ENCODE measurements around the gene NKD2.

NKD2 gene

DNA sequence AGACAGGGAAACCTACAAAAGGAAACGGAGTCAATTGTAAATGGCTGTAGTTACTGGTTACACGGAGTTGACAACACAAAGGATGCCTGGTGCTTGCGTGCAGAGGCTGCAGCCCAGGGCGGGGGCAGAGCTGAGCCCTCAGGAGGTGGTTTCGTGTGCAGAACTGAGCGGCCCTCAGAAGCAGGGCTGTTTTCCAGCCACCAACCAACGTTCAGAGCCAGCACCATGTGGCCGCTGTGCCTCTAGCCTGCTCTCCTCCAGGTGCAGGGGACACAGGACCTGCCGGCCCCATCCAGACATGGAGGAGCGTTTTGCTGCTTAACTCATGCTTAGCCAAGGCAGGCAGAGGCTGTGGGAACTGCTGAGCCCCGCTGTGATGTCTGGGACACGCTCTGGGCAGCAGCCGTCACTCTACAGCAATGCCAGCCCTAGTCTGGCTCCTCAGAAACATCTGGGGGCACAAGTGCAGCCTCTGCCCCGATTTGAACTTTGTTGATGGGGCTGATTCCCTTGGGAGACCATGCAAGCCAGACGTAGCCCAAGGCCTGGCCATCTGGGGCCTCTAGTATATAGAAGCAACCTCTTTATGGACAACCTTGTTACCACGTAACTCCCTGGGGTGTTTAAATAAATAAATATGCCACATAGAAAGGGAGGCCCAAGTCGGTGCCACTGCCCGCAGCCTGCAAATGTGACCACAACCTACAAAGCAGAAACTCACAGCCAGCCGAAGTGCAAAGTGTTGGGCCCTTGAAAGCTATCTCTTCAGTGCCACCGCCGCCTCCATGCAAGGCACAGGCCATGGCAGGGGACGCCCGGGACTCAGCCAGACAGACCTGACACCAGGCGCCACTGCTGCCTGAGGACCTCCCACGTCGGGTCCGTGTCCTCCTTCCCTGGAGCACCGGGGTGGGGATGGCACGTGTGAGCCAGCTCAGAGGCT is 42.1 kb downstream of the NKD2 start:
- no peak overlapping the region for H2AFZ ChIP-seq (ENCODE audit: low read depth)

DNA sequence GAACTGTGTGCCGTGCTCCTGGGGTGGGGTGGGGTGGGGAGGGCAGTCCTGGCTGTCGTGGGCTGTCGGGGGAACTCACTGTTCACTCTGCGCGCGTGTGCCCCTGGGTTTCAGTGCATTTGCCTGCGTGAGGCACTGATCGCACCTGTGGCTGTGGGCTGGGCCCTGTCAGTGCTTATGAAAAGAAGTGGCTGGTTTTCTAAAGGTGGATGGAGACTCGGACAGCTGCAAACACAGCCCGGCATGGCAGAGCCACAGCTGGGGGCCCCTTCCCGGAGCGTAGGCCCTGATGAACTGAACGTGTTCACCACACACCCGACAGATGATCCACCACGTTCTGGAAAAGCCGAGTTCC is 42.7 kb downstream of the NKD2 start:
- no peak overlapping the region for H3K4me3 ChIP-seq (IDR thresholded peaks at IDR 0.05; ENCODE audit: insufficient read depth, low read depth, low read length)
- 0 out of 2 replicates have a peak, but pooled peaks cover 3% of the 10 kb centered on the region for H3K36me3 ChIP-seq (ENCODE audit: insufficient read depth)
- no peaks in the 10 kb centered on the region for H3K79me2 ChIP-seq (ENCODE audit: insufficient read depth, low read depth)
- TF ChIP-seq, protein P1, sequence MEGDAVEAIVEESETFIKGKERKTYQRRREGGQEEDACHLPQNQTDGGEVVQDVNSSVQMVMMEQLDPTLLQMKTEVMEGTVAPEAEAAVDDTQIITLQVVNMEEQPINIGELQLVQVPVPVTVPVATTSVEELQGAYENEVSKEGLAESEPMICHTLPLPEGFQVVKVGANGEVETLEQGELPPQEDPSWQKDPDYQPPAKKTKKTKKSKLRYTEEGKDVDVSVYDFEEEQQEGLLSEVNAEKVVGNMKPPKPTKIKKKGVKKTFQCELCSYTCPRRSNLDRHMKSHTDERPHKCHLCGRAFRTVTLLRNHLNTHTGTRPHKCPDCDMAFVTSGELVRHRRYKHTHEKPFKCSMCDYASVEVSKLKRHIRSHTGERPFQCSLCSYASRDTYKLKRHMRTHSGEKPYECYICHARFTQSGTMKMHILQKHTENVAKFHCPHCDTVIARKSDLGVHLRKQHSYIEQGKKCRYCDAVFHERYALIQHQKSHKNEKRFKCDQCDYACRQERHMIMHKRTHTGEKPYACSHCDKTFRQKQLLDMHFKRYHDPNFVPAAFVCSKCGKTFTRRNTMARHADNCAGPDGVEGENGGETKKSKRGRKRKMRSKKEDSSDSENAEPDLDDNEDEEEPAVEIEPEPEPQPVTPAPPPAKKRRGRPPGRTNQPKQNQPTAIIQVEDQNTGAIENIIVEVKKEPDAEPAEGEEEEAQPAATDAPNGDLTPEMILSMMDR (conservative IDR thresholded peaks at IDR 0.05; ENCODE audit: low read depth, low read length) = no peak
- peak overlapping the region; percentile 40 for H3K4me2 ChIP-seq
- H2AFZ ChIP-seq (ENCODE audit: low read depth) = no peak overlapping the region
- H3K27ac ChIP-seq = peak overlapping the region; percentile 94
- H3K4me1 ChIP-seq (ENCODE audit: low read depth, poor library complexity, severe bottlenecking) = peaks cover 40% of the 10 kb centered on the region
- peak overlapping the region; percentile 48 for H3K9ac ChIP-seq
- H4K20me1 ChIP-seq (ENCODE audit: insufficient read depth) = no peaks in the 10 kb centered on the region
- H3K27me3 ChIP-seq (ENCODE audit: insufficient read depth, low read depth) = no peaks in the 10 kb centered on the region

More for the DNA sequence above, 42.1 kb downstream of the NKD2 start:
- no peaks in the 10 kb centered on the region for H4K20me1 ChIP-seq (ENCODE audit: insufficient read depth)
- H3K27ac ChIP-seq = peak overlapping the region; percentile 94
- H3K36me3 ChIP-seq (ENCODE audit: insufficient read depth) = 0 out of 2 replicates have a peak, but pooled peaks cover 3% of the 10 kb centered on the region
- no peak overlapping the region for H3K4me3 ChIP-seq (IDR thresholded peaks at IDR 0.05; ENCODE audit: insufficient read depth, low read depth, low read length)
- peaks cover 40% of the 10 kb centered on the region for H3K4me1 ChIP-seq (ENCODE audit: low read depth, poor library complexity, severe bottlenecking)
- H3K27me3 ChIP-seq (ENCODE audit: insufficient read depth, low read depth) = no peaks in the 10 kb centered on the region
- TF ChIP-seq, protein P1 (conservative IDR thresholded peaks at IDR 0.05; ENCODE audit: low read depth, low read length) = no peak
- peak overlapping the region; percentile 48 for H3K4me2 ChIP-seq
- no peaks in the 10 kb centered on the region for H3K79me2 ChIP-seq (ENCODE audit: insufficient read depth, low read depth)
- H3K9ac ChIP-seq = peak overlapping the region; percentile 48

DNA sequence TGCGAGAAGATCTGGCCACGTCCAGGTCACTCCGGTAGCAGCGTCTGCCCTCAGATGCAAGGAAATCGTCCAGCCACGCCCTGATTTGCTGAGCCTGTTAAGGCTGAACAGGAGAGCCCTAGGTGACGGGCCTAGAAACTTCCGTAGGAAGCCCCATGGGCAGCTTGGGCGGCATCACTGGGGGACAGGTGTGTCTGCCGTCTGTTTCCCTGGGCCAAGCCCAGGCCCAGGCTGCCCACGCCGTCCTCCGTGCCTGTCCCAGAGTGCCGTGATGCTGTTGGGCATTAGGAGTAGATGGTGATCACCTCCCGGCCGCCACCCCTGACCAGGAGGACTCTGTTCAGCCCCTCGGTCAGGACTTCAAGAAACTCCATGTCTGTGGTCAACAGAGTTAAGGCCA is 43.5 kb downstream of the NKD2 start:
- Histone ChIP-seq H2AFZ (ENCODE audit: low read depth) (no peak overlapping the region), H4K20me1 (ENCODE audit: insufficient read depth) (no peaks in the 10 kb centered on the region), H3K9ac (peak overlapping the region; percentile 48), H3K27me3 (ENCODE audit: insufficient read depth, low read depth) (no peaks in the 10 kb centered on the region), H3K79me2 (ENCODE audit: insufficient read depth, low read depth) (no peaks in the 10 kb centered on the region), H3K4me1 (ENCODE audit: low read depth, poor library complexity, severe bottlenecking) (peaks cover 40% of the 10 kb centered on the region), H3K4me3 (IDR thresholded peaks at IDR 0.05; ENCODE audit: insufficient read depth, low read depth, low read length) (no peak overlapping the region), H3K27ac (peak overlapping the region; percentile 94), H3K4me2 (peak overlapping the region; percentile 40), H3K36me3 (ENCODE audit: insufficient read depth) (0 out of 2 replicates have a peak, but pooled peaks cover 3% of the 10 kb centered on the region)
- TF ChIP-seq, protein P1 (conservative IDR thresholded peaks at IDR 0.05; ENCODE audit: low read depth, low read length) = no peak

DNA sequence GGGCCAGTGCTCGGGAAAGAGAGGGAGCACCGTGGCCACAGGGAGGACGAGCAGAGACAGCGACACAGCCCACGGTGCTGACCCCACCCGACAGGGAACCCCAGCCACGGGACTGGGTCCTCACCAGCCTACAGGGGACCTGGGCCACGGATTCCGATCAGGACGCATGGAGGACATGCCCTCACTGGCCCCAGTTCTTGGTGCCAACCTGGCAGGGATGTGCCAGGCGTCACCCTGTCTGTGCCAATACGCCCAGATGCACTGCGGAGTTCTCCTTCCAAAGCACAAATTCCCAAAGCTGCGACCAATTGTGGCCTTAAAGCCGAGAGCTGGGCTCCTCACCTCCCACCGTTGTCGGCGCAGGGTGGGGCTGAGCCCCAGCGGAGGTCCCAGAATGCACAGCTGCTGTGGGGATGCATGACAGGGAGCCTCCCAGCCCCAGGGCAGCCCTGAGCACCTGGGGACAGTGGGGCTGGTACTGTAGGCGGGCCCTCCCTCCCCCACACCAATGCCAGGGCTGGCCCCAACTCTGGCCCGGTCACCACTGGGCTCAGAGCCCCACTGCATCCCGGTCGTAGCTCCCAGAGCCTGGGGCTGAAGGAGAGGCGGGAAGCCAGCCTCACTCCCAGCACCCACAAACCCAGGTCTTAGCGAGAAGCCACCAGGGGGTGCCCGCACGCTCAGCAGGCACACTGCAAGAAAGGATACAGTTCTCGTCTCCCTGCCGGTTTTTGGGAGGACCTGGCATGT is 44.2 kb downstream of the NKD2 start:
- peak overlapping the region; percentile 94 for H3K27ac ChIP-seq
- no peak overlapping the region for H2AFZ ChIP-seq (ENCODE audit: low read depth)
- no peak overlapping the region; the same call in 1 of the 2 replicates for H3K9ac ChIP-seq
- peaks cover 40% of the 10 kb centered on the region for H3K4me1 ChIP-seq (ENCODE audit: low read depth, poor library complexity, severe bottlenecking)
- no peak overlapping the region for H3K4me3 ChIP-seq (IDR thresholded peaks at IDR 0.05; ENCODE audit: insufficient read depth, low read depth, low read length)
- H3K27me3 ChIP-seq (ENCODE audit: insufficient read depth, low read depth) = no peaks in the 10 kb centered on the region
- no peaks in the 10 kb centered on the region for H3K79me2 ChIP-seq (ENCODE audit: insufficient read depth, low read depth)
- TF ChIP-seq, protein P1 (conservative IDR thresholded peaks at IDR 0.05; ENCODE audit: low read depth, low read length) = no peak
- H3K36me3 ChIP-seq (ENCODE audit: insufficient read depth) = 0 out of 2 replicates have a peak, but pooled peaks cover 3% of the 10 kb centered on the region
- H3K4me2 ChIP-seq = no peak overlapping the region
- H4K20me1 ChIP-seq (ENCODE audit: insufficient read depth) = no peaks in the 10 kb centered on the region

All from KMS-11 (cell line).